Measurements from ENCODE around the gene SHD. TPM values are rescaled to one million over a fixed set of nuclear protein-coding genes. Genes with fewer than 3 reads are reported as not detected.
A peak's percentile ranks its signal among the peaks of the same experiment; 100 is the strongest.
"Not testable (repeated sequence)": the region's sequence is repeated elsewhere in the genome, so short reads cannot be mapped to it uniquely, and the experiment has no call there.

Gene SHD, protein sequence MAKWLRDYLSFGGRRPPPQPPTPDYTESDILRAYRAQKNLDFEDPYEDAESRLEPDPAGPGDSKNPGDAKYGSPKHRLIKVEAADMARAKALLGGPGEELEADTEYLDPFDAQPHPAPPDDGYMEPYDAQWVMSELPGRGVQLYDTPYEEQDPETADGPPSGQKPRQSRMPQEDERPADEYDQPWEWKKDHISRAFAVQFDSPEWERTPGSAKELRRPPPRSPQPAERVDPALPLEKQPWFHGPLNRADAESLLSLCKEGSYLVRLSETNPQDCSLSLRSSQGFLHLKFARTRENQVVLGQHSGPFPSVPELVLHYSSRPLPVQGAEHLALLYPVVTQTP
- 117 TPM for polyA plus RNA-seq (ENCODE audit: insufficient read length)

DNA sequence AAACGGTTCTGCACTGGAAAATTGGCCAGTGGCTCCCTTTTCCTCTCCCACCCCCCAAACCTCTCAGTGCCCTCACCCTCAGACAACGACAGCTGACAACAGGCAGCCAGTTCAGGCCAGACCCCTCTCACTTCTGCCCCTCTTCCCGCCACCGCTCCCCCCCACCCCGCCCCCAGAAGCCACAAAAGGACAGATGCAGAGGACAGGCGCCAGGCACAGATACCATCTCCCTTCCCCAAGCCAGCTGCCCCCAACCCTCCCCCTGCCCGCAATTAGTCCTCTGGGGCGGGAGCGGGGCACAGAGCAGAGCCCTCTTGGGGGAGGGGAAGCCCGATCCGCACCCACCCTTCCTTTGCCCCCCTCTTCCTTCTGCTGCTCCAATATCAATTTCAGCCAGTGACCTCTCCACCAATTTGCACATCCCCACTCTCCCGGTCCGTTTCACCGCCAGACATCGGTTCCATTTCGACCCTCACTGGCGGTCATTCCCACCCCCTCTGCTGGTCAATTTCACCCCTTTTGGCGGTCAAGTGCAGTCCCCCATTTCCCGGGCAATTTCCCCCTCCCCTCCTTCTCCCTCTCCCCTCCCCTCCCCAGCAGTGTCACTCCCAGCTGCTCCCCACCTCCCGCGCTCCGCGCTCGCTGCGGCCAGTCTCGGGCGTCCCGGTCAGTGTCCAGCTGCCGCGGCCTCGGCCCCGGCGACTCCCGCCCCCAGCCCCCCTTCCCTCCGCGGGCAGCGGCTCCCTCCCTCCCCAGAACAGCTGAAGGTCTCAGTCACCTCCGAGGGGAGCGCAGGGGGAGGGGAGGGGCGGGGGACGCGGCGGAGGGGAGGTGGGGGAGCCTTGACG, at the start of gene SHD:
Gene SHD, plus strand, starts transcription at position 848 of the 848 bp plus-strand sequence. CDS start 798 bp downstream, outside the sequence.
- no peak for DNase-seq (ENCODE audit: low read depth)

DNA sequence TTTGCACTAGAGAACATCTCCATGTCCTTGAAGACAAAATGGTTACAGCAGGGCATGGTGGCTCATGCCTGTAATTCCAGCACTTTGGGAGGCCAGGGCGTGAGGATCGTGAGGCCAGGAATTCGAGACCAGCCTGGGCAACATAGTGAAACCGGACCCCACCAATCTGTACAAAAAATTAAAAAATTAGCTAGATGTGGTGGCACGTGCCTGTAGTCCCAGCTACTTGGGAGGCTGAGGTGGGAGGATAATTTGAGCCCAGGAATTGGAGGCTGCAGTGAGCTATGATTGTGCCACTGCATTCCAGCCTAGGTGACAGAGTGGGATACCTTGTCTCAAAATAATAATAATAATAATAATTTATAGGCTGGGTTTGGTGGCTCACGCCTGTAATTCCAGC, 48.8 kb upstream of the SHD start:
- DNase-seq (ENCODE audit: low read depth) = not testable (repeated sequence)

DNA sequence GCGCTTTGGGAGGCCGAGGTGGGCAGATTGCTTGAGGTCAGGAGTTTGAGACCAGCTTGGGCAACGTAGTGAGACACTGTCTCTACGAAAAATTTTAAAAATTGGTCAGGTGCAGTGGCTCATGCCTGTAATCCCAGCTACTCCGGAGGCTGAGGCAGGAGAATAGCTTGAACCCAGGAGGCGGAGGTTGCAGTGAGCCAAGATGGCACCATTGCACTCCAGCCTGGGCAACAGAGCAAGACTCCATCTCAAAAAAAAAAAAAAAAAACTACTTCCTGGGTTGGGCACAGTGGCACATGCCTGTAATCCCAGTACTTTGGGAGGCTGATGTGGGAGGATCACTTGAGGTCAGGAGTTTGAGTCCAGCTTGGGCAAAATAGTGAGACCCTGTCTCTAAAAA, 47.5 kb upstream of the SHD start:
- not testable (repeated sequence) for DNase-seq (ENCODE audit: low read depth)

DNA sequence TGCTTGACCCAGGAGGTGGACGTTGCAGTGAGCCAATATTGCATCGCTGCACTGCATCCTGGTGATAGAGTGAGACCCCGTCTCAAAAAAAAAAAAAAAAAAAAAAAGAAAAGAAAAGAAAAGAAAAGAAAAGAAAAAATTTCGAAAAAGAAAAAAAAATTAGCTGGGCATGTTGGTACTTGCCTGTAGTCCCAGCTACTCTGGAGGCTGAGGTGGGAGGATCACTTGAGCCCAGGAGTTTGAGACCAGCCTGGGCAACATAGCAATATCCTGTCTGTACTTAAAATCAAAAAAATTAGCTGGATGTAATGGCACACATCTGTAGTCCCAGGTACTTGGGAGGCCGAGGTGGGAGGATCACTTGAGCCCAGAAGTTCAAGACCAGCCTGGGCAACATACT, 46.9 kb upstream of the SHD start:
- DNase-seq (ENCODE audit: low read depth) = not testable (repeated sequence)

DNA sequence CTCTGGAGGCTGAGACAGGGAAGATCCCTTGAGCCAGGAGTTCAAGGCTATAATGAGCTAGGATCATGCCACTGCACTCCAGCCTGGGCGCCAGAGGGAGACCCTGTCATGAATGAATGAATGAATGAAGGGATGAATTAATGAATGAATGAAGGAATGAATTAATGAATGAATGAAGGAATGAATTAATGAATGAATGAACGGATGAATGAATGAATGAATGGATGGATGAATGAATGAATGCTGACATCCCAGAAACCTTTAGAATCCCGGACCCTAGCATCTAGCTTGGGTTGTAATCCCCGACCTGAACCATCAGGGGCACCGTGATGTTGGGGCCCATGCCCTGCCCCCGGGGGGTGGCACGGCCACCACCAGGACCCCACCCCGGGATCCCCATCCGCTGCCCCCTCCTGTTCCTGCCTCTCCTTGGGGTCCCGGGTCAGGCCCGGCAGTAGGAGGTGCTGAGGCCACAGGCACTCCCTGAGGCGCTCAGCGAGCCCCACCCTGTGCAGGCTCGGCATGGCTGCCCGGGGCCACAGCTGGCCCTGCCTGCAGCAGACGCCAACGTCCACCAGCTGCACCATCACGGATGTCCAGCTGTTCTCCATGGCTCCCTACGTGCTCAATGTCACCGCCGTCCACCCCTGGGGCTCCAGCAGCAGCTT, 46.3 kb upstream of the SHD start:
- DNase-seq (ENCODE audit: low read depth) = no peak

DNA sequence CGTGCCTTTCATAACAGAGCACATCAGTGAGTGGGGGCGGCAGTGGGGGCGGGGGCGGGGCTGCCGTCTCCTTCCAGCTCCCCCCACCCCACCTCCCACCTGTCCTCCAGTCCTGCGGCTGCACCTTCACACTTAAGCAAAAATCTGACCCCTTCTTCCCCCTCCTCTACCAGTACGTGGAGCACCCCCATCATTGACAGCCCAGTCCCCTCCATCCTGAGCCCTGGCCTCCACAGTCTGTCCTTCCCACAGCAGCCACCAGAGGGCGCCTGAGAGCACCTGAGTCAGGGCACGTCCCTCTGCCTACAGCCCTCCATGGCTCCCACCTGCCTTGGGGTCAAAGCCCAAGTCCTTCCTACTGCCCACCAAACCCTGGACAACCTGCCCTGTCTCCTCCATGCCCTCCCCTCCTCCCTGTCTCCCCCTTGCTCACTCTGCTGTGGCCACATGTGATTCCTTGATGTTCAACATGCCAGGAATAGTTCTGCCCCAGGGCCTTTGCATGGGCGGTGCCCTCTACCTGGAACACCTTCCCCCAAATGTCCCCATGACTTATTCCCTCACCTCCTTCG, 45.7 kb upstream of the SHD start:
- no peak for DNase-seq (ENCODE audit: low read depth)

DNA sequence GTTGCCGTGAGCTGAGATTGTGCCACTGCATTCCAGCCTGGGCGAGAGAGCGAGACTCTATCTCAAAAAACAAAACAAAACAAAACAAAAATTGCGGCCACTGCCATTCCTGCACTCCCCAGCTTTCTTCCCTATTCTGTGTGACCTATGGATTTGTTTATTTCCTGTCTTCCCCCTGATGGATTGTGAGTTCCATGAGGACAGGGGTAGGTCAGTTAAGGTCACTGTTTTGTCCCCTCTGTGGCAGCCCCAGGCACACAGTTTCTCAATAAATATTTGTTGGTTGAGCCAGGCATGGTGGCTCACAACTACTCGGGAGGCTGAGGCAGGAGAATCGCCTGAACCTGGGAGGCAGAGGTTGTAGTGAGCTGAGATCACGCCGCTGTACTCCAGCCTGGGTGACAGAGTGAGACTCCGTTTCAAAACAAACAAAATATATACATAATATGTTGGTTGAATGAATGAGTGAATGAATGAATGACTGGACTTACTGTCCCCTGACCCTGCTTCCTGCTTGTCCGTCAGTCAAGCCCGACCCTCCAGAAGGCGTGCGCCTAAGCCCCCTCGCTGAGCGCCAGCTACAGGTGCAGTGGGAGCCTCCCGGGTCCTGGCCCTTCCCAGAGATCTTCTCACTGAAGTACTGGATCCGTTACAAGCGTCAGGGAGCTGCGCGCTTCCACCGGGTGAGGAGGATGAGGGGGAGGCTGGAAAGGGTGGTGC, 44.8 kb upstream of the SHD start:
- no peak for DNase-seq (ENCODE audit: low read depth)

DNA sequence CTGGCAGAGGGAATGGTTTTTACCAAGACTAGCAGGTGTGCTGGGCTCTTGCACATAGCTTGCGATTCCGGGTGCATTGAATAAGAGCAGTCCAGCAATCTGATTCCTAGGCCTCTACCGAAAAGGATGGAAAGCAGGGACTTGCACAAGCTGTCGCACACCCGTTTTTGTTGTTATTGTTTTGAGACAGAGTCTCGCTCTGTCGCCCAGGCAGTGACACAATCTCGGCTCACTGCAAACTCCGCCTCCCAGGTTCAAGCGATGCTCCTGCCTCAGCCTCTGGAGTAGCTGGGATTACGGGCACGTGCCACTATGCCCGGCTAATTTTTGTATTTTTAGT, 44.2 kb upstream of the SHD start:
- no peak for DNase-seq (ENCODE audit: low read depth)

DNA sequence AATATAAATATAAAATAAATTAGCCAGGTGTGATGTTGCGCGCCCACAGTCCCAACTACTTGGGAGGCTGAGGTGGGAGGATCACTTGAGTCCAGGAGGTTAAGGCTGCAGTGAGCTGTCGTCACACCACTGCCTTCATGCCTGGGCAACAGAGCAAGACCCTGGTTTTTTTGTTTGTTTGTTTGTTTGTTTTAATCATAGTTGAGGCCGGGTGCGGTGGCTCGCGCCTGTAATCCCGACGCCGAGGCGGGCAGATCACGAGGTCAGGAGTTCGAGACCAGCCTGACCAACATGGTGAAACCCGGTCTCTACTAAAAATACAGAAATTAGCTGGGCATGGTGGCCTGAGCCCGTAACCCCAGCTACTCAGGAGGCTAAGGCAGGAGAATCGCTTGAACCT, 41.6 kb upstream of the SHD start:
- DNase-seq (ENCODE audit: low read depth) = not testable (repeated sequence)

DNA sequence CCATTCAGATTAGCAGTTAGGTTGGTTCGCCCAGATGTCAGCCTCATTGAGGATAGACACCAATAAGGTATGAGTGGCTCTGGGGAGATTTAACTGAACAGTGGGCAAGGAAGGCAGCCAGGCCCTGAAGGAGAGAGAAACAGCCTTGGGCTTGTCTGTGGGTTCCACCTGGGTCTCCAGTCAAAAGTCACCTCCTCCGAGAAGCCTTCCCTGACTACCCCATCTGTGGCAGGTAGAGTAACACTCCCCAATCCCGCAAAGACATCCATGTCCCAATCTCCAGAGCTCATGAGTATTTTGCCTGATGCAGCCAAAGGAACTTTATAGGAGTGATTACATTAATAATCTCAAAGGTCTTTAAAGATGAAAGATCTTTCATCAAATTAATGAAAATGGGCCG, 40.2 kb upstream of the SHD start:
- no peak for DNase-seq (ENCODE audit: low read depth)

DNA sequence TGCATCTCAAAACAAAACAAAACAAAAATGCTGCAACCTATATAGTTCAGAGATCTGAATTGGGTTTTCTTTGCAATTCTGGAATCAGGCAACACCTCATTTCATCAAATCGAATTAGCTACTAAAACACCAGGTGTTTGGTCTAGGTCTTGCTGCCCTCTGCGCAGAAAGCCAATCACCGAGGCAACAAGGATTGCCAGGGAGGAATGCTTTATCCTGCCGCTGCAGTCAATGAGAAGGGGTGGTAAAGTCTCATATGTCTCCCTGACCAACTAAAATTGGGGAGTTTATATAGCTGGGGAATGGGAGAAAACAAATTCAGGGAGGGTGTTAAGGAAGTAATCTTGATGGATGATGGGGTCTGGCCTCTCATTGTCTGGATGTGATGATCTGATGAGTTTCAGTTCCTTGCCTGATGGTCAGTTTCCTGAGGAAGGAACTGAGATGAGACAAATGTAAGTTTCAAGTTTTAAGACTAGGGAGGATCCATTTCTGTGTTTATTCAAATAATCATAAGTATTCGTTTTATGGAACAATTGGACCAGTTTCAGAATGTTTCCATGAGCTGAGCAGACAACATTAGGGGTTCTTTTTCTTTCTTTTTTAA, 37.1 kb upstream of the SHD start:
- DNase-seq (ENCODE audit: low read depth) = no peak

DNA sequence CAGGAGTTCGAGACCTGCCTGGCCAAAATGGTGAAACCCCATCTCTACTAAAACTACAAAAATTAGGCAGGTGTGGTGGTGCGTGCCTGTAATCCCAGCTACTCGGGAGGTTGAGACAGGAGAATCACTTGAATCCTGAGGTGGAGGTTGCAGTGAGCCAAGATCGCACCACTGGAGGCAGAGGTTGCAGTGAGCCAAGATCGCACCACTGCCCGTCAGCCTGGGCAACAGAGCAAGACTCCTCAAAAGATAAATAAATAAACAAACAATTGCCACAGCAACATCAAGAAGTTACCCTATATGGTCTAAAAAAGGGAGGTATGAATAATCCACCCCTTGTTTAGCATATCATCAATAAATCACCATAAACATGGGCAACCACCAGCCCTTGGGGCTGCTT, 33.1 kb upstream of the SHD start:
- DNase-seq (ENCODE audit: low read depth) = not testable (repeated sequence)

DNA sequence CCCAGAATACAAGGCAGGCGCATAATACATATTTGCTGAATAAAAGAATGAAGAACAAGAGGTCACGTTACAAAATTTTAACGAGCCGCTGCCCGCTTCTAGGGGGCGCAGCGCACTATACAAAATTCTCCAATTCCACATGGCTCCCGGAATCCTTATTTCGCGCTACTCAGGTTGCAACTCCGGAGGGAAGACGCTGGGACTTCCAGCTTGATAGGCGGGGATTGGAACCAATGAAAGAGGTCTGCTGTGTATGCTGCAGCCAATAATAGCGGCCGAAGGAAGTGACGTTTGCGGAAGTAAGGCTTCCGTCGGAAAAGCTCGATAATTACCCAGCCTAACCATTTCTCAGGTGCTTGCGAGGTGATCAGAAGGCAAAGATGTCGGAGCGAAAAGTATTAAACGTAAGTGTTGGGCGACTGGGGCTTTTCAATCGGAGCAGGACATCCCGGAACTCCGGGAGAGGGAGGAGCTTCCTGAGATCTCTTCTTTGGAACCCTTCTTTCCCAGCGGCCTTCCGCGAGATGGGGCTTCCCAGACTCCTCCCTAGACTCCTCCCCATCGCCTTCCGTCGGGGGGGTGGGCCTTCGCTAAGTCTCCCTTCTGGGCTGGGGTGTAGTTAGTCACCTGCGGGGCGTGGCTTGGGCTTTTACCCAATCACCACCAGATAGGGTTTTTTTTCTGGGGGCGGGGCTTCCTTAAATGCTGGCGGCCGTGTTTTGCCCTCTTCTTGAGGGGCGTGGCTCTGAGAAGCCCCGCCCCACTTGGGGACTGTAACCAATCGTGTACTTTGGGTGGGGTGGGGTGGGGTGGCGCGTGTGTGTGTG, 32.1 kb upstream of the SHD start, which contains the start of gene YJU2:
Gene YJU2, plus strand, starts transcription at position 314 of the 827 bp plus-strand sequence. Its CDS starts 67 bp downstream, at position 381.
- peak; percentile 98 for DNase-seq (ENCODE audit: low read depth)

DNA sequence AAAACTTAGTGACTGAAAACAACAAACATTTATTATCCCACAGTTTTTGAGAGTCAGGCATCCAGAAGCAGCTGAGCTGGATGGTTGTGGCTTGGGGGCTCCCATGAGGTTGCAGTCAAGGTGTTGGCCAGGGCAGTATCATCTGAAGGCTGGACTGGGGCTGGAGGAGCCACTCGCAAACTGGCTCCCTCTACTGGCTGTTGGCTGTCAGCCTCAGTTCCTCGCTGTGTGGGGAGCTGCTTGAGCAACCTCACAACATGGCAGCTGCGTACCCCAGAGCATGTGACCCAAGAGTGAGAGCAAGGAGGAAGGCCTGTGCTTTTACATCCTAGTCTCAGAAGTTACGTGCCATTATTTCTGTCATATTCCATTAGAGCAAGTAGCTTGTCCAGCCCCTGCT, 22.5 kb upstream of the SHD start:
- no peak for DNase-seq (ENCODE audit: low read depth)

DNA sequence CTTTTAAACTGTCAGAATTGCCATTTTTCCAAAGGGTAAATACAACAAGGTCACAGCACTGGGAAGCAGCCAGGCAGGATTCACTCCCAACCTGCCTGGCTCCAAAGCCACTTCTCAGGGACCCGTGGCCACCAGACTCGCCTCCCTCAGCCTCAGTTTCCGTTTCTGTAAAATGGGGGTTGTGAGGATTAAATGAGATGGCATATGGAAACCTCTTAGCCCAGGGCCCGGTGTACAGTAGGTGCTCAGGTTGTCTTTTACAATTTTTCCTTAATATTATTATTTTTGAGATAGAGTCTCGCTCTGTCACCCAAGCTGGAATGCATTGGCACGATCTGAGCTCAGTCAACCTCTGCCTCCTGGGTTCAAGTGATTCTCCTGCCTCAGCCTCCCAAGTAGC, 22.0 kb upstream of the SHD start:
- no peak for DNase-seq (ENCODE audit: low read depth)

DNA sequence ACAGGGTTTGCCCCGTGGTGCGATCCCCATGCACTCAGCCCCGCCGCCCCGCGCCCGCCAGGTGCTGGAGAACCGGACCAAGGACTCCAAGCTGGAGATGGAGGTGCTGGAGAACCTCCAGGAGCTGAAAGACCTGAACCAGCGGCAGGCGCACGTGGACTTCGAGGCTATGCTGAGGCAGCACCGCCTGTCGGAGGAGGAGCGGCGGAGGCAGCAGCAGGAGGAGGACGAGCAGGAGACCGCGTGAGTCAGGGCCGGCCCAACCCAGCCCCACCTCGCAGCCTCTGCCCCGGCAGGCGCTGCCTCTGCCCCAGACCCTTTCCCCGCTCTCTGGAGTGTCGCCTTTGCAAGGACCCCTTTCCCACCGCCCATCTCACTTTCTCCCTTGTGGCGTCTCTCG, 20.9 kb upstream of the SHD start:
- no peak for DNase-seq (ENCODE audit: low read depth)

DNA sequence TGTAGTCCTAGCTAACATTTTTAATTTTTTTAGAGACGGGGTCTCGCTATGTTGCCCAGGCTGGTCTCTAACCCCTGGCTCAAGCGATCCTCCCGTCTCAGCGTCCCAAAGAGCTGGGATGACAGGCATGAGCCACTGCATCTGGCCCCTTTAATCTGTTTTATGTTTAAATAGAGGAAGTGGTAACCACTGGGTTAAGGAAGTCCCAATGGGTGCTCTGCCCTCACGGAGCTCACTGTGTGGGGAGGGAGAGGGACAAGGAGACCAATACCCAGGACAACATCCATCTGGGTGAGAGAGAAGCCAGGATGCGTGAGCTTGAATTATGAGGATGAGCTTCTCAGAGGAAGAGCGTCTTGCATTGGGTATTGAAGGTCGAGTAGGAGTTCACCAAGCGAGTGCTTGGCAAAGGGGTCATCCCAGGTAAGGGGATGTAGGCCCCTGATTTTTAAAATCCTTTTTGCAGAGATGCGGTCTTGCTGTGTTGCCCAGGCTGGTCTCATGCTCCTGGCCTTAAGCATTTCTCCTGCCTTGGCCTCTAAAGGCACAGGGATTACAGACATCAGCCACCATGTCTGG, 18.4 kb upstream of the SHD start:
- DNase-seq (ENCODE audit: low read depth) = no peak

DNA sequence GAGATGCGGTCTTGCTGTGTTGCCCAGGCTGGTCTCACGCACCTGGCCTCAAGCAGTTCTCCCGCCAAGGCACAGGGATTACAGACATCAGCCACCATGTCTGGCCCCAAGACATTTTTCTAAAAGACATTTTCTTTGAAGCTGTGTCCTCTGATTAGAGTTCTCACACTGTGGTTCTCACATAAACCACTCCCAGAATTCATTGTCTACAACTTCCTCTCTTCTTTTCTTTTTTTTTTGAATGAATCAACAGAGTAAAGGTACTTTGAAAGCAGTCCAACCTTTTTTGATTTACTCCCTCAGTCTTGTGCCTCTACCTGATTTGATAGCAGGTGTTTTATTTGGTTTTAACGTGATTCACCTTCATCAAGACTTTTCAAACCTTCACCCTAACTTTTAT, 14.3 kb upstream of the SHD start:
- no peak for DNase-seq (ENCODE audit: low read depth)

DNA sequence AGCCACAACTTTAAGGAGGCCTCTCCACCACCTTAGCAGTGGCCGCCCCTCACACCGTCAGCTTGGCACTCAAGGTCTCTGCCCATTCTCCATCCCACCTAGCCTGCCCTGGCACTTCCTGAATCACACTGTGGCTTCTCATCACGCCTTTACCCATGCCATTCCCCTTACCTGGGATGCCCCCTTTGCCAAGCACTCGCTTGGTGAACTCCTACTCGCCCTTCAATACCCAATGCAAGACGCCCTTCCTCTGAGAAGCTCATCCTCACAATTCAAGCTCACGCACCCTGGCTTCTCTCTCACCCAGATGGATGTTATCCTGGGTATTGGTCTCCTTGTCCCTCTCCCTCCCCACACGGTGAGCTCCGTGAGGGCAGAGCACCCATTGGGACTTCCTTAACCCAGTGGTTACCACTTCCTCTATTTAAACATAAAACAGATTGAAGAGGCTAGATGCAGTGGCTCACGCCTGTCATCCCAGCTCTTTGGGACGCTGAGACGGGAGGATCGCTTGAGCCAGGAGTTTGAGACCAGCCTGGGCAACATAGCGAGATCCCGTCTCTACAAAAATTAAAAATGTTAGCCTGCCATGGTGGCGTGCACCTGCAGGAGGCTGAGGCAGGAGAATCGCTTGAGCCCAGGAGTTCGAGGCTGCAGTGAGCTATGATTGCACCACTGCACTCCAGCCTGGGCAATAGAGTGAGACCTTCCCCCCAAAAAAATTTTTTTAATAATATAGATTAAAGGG, 12.6 kb upstream of the SHD start:
- DNase-seq (ENCODE audit: low read depth) = no peak

Measured in forelimb muscle (tissue), 1 donor.